Right renal pelvis (tissue), 4 donors: ENCODE results near the gene CCND3. TPM values are rescaled to one million over a fixed set of nuclear protein-coding genes. Genes with fewer than 3 reads are reported as not detected.
"Not testable (repeated sequence)": the region's sequence is repeated elsewhere in the genome, so short reads cannot be mapped to it uniquely, and the experiment has no call there.

Experiments used
- DNase-seq, 4 donors: peaks; one replicate each; pipeline ENCODE4 v3.0.0-alpha.2; 2013; ENCODE audit warnings: low read depth in 4 of 4, low spot score in 3 of 4, missing footprints in 1 of 4
- polyA plus RNA-seq, 4 donors: library from polyadenylated mRNA; unstranded; fragments of 120-200 nt; gene quantifications; one replicate each; pipeline ENCODE4 v1.2.1, GENCODE V29; 2013; ENCODE audit not compliant: insufficient read length in 4 of 4

The CCND3 gene
- polyA plus RNA-seq, 4 donors = 28.1 to 32.8 (median 29.8) TPM

- DNase-seq = no peak
These were observed 13.1 kb upstream of the CCND3 start for GRCh38 chr6:41954668-41955067.

- DNase-seq = no peak
These were observed 6.1 kb upstream of the CCND3 start for GRCh38 chr6:41947581-41948220.

- DNase-seq = no peak
These were observed 1.8 kb upstream of the CCND3 start for GRCh38 chr6:41943456-41943855.

GRCh38 chr6:41942882-41943281 lies 1.3 kb upstream of the CCND3 start:
- DNase-seq = not testable (repeated sequence)

- no peak for DNase-seq
These were observed 651 bp upstream of the CCND3 start for GRCh38 chr6:41942067-41942851.

- DNase-seq = no peak
These were observed 789 bp downstream of the CCND3 start for GRCh38 chr6:41940759-41941279.

- no peak for DNase-seq
These were observed 1.5 kb downstream of the CCND3 start for GRCh38 chr6:41939848-41940758.

GRCh38 chr6:41939176-41939847 lies 2.3 kb downstream of the CCND3 start:
- DNase-seq = no peak

- DNase-seq = no peak
These were observed 2.9 kb downstream of the CCND3 start for GRCh38 chr6:41938590-41939175.

GRCh38 chr6:41937861-41938574 lies 3.6 kb downstream of the CCND3 start:
- no peak for DNase-seq

GRCh38 chr6:41937472-41937860 lies 4.1 kb downstream of the CCND3 start:
- DNase-seq = no peak

- DNase-seq = no peak
These were observed 5.4 kb downstream of the CCND3 start for GRCh38 chr6:41936073-41936837.

GRCh38 chr6:41935685-41936072 lies 5.9 kb downstream of the CCND3 start:
- DNase-seq = no peak

GRCh38 chr6:41935193-41935574 lies 6.4 kb downstream of the CCND3 start:
- DNase-seq = no peak

GRCh38 chr6:41934278-41935192 lies 7.1 kb downstream of the CCND3 start:
- DNase-seq = no peak

GRCh38 chr6:41932378-41932777 lies 9.2 kb downstream of the CCND3 start:
- no peak for DNase-seq

GRCh38 chr6:41931792-41932191 lies 9.8 kb downstream of the CCND3 start:
- DNase-seq = no peak

GRCh38 chr6:41929924-41930323 lies 11.7 kb downstream of the CCND3 start:
- no peak for DNase-seq
